NB4 (cell line): Measurements from ENCODE around the gene STRADA.

Experiments
- MYC ChIP-seq: IDR thresholded peaks from 2 replicates; pipeline ENCODE4 v1.6.1; 2011; ENCODE audit warnings: low read depth, low read length
- POLR2A ChIP-seq: IDR thresholded peaks from 2 replicates; pipeline ENCODE4 v1.6.1; 2011; ENCODE audit warnings: mild to moderate bottlenecking; ENCODE audit not compliant: insufficient read length; ENCODE audit errors: extremely low read depth
- TF ChIP-seq, protein P1 (sequence below): IDR thresholded peaks from one replicate; pipeline ENCODE4 v1.5.1; 2012; ENCODE audit warnings: low read depth, low read length

DNA sequence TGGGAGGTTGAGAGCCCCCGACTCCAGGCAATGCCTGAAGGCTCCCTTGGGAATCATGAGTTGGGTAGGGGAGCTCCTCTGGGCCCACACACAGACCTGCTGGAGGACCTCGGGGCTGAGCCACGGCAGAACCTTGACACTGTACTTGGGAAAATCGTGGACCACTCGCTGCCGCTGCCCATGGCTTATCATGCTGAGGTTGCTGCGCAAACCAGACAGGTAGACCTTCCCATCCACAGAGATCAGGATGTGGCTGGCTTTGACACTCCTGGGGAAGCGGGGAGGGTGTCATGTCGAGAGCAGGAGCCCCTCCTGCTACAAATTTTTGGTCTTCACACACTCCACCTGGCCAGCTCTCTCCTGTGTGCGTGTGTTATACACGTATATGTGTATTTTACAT, 34.4 kb downstream of the STRADA start:
- TF ChIP-seq, protein P1, sequence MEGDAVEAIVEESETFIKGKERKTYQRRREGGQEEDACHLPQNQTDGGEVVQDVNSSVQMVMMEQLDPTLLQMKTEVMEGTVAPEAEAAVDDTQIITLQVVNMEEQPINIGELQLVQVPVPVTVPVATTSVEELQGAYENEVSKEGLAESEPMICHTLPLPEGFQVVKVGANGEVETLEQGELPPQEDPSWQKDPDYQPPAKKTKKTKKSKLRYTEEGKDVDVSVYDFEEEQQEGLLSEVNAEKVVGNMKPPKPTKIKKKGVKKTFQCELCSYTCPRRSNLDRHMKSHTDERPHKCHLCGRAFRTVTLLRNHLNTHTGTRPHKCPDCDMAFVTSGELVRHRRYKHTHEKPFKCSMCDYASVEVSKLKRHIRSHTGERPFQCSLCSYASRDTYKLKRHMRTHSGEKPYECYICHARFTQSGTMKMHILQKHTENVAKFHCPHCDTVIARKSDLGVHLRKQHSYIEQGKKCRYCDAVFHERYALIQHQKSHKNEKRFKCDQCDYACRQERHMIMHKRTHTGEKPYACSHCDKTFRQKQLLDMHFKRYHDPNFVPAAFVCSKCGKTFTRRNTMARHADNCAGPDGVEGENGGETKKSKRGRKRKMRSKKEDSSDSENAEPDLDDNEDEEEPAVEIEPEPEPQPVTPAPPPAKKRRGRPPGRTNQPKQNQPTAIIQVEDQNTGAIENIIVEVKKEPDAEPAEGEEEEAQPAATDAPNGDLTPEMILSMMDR, result no peak
- no peak for TF ChIP-seq MYC
- TF ChIP-seq POLR2A, result no peak
